ENCODE data around the gene ITGAV.

ITGAV gene

GRCh38 chr2:186614373-186614772 lies 24.5 kb downstream of the ITGAV start:
- DNase-seq = no peak

DNA sequence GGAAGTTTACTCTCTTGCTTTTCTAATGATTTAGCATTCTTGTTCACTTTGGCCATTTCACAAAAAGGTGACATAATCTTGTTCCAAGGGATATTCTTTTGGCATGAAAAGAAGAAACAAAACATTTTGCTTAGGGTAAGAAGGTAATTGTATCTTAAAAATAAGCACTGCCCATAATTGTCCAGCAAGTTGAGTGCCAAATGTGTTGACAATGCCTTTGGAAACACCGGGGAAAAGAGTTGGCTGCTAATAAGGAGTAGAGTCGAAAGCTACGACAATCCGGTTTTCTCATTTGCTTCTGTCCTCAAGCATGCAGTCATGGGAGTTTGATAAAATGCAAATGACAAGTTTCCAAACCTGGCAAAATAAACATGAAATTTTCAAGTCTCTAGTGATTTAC lies 27.3 kb downstream of the ITGAV start:
- DNase-seq = no peak

DNA sequence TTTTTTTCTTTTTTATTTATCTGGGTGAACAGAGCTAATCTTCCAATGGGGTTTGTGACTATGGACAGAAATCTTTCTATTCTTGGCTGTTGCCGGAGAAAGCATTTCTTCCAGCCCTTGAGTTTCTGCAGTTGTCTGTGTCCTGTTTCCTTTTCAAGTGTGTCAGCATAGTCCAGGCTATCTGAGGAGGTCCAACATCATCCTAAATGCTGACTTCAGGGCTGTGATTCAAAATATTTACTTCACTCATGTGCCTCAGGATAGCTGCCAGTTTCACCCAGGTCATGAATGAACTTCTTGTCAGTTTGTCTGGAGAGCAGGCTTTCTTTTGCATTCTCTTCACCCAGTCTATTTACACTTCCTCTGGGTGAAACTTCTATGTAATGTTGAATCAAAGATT lies 27.9 kb downstream of the ITGAV start:
- DNase-seq = no peak

- DNase-seq = no peak
Measured at GRCh38 chr2:186618696-186619095, 28.8 kb downstream of the ITGAV start.

GRCh38 chr2:186623084-186623483 lies 33.2 kb downstream of the ITGAV start:
- DNase-seq = no peak

- DNase-seq = no peak
Measured at GRCh38 chr2:186624276-186624675, 34.4 kb downstream of the ITGAV start.

- no peak for DNase-seq
Measured at GRCh38 chr2:186629250-186629996, 39.6 kb downstream of the ITGAV start.

GRCh38 chr2:186632417-186632816 lies 42.6 kb downstream of the ITGAV start:
- DNase-seq = no peak

- DNase-seq = no peak
Measured at GRCh38 chr2:186634701-186635100, 44.8 kb downstream of the ITGAV start.

DNA sequence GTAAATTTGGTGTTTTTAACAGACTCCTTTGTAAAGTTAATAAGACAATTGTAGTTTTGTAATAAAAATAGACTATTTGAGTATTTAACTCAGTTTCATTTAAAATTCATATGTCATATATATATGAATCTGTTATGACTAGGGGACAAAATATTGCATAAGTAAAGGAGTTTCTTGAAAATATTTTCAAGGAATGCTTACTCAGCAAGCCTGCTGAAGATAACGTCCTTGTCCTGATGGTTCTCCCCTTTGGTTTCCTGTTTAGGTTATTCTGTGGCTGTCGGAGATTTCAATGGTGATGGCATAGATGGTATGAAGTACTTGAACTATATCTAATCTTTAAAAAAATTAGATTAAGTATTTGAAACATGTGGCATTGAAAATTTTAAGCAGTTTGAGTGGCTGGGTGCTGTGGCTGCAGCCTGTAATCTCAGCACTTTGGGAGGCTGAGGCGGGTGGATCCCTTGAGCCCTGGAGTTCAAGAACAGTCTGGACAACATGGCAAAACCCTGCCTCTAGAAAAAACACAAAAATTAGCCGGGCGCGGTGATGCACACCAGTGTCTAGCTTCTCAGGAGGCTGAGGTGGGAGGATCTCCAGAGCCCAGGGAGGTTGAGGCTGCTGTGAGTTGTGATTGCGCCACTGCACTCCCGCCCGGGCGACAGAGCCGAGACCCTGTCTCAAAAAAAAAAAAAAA lies 47.1 kb downstream of the ITGAV start:
- DNase-seq = no peak

DNA sequence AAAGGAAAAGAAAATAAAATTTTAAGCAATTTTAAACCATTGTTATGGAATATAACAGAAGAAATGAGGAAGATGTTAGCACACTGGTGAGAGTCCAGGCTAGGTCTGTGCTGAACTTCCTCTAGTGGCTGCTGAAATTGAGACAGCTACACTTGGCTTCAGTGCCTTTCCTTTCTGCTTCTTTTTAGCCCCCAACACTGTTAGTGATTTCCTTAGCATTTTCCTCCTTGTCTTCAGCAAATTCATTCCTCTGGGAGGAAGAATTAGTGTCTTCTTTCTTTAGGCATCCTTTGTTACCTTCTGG lies 47.6 kb downstream of the ITGAV start:
- no peak for DNase-seq

- DNase-seq = peak; percentile 7
Measured at GRCh38 chr2:186639939-186640338, 50.1 kb downstream of the ITGAV start.

DNA sequence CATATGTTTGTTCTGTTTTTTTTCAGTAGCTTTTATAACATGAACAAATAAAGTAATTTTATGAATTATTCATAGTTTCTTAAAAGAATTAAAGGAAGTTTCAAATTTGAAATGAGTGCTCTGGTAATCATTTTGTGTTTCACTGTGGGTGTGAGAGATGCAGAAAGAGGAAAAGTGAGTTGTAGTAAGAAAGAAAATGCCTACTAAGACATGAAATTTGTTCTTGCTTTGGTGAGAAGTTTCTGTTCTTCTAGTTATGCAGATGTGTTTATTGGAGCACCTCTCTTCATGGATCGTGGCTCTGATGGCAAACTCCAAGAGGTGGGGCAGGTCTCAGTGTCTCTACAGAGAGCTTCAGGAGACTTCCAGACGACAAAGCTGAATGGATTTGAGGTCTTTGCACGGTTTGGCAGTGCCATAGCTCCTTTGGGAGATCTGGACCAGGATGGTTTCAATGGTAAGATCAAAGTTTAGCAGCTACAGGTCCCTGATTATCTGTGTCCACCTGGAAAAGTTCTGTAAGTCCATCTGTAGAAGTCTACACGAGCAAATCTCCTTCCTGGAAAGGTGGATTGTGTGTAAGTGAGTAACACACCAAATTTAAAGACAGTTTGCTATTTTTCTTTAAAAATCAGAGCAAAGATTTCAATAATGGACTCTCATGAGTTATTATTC lies 51.4 kb downstream of the ITGAV start:
- no peak for DNase-seq

GRCh38 chr2:186641807-186642321 lies 52.0 kb downstream of the ITGAV start:
- peak; percentile 20 for DNase-seq

DNA sequence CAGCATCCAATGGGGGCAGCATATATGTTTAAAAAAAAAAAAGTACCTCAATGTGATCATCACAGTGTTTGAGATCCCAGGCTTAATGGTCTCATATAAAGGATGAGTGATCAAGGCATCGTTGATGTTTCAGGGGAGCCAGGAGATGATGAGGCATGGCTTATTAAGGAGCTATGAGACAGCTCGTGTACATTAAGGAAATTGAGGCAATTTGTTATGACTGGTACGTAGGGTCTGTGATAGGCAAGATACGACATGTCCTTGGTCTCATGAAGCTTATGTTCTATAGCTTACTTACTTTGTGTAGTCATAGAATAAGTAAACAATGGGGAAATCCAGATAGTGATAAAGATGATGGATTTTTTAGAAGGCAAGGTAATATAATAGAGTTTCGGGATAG lies 54.9 kb downstream of the ITGAV start:
- DNase-seq = no peak

DNA sequence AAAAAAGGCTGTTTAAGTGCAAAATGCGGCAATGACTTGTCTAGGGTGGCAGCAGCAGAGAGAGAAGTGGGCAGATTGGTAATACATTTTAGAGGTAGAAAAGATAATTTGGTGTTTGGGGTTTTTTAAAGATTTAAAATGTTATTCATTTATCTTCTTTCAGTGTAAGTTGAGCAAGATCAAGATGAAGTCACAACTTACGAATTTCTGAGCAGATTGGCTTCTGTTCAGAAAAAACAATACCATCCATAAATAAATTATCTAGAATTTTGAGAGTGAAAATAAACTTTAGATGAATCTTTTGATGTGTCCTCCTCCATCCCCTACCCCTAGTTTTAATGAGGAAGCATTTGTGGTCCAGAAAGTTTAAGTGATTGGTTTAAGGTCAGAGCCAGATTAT lies 56.1 kb downstream of the ITGAV start:
- DNase-seq = no peak

DNA sequence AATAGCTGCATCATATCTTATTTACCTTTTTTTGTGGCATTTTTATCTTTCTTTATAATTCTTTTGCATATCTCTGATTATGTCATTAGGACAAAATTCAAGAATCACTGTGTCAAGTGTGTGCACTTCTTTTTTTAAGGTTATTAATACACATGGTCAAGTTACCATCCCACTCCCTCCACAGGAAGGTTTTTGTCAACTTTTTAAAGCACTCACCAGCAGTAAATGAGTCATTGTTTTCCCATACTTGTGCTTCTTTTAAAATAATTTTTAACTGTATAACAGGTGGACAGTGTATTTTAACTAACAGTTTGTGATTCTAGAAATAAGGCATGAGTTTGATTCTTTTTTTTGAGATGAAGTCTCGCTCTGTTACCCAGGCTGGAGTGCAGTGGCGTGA lies 58.3 kb downstream of the ITGAV start:
- no peak for DNase-seq

- DNase-seq = no peak
Measured at GRCh38 chr2:186653511-186653910, 63.7 kb downstream of the ITGAV start.

DNA sequence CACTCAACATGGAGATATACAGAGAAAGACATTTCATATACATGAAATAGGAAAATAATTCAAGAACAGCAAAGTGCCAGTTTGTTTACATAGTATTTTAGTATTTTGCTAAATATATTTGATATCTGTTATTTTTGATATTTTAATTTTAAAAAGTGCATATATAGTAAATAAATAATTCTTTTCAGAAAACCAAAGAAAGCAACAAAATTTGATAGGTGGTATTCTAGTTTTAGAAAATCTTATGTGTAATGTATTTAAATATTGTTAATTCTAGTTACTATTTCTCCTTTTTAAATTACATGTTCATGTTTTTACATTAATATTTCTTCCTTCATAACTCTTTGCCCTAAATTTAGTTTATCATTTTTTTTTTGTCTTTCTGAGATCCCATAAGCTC lies 69.5 kb downstream of the ITGAV start:
- no peak for DNase-seq

DNA sequence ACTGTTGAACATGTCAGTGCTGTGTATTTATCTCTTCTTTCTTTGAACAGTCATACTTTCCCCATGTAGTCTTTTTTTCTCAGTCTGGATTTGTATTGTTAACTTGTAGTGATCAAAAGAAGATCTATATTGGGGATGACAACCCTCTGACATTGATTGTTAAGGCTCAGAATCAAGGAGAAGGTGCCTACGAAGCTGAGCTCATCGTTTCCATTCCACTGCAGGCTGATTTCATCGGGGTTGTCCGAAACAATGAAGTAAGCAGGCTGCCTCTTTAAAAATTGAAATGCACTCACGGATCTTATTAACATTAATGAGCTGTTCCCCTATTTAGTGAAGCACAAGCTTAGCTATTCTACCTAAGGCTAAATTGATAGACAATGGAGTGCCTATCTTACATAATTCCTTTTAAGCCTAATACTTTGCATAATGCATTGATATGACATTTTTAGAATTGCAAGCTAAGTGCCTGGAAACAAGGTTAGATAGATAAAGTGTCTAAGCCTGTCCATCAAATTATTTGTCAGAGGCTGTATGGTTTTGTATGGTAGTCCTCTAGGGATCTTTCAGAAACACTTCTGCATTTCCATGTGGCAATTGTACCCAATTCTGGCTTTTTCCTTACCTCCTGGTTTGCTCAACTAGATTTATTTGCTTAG lies 74.7 kb downstream of the ITGAV start:
- DNase-seq = no peak

- DNase-seq = no peak
Measured at GRCh38 chr2:186669146-186669545, 79.3 kb downstream of the ITGAV start.

GRCh38 chr2:186670831-186671230 lies 81.0 kb downstream of the ITGAV start:
- no peak for DNase-seq

- DNase-seq = no peak
Measured at GRCh38 chr2:186675380-186675779, 85.5 kb downstream of the ITGAV start.

DNA sequence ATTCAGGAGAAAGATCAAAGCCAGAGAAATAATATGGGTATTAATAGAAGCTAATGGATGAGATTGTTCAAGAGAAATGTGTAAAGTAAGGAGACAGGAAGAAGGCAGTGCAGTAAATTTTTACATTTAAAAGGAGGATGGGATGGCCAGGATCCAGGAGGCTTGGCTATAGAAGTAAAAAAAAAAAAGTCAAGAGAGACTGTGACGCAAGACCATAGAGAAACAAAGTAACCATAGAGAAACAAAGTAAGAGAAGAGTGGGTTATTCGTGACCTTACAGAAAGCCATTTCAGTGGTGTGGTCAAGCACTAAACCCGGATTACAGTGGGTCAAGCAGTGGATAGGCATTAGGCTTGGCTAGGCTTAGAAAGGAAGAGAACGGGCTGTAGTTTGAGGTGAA lies 93.5 kb downstream of the ITGAV start:
- no peak for DNase-seq

All from activated CD4-positive, alpha-beta T cell treated with anti-CD3 and anti-CD28 coated beads for 48 hours (primary cell).